Coronary artery (tissue), 2 donors: Measurements from ENCODE around the gene AFF3.

Experiments
- DNase-seq: peaks from one replicate; pipeline ENCODE4 v3.0.0-alpha.2; 2017; ENCODE audit warnings: low spot score
- H3K27ac ChIP-seq, 2 donors: fragments of 200-600 bp; sonication (generic); one replicate each; pipeline ENCODE4 v1.5.1; 2016 to 2019
- H3K4me3 ChIP-seq: fragments of 200-600 bp; sonication (generic); 2 replicates; pipeline ENCODE4 v1.5.1; 2016; ENCODE audit warnings: mild to moderate bottlenecking, moderate library complexity
- TF ChIP-seq, protein P1 (sequence below): fragments of 200-600 bp; sonication (generic); IDR thresholded peaks from one replicate; pipeline ENCODE4 v1.5.1; 2019; ENCODE audit warnings: antibody characterized with exemption

Gene AFF3

GRCh38 chr2:99851089-99851488, 291.3 kb downstream of the AFF3 start:
- no peak for DNase-seq
- Histone ChIP-seq H3K4me3 (no peak overlapping the region), H3K27ac (no peak overlapping the region)
- TF ChIP-seq, protein P1, sequence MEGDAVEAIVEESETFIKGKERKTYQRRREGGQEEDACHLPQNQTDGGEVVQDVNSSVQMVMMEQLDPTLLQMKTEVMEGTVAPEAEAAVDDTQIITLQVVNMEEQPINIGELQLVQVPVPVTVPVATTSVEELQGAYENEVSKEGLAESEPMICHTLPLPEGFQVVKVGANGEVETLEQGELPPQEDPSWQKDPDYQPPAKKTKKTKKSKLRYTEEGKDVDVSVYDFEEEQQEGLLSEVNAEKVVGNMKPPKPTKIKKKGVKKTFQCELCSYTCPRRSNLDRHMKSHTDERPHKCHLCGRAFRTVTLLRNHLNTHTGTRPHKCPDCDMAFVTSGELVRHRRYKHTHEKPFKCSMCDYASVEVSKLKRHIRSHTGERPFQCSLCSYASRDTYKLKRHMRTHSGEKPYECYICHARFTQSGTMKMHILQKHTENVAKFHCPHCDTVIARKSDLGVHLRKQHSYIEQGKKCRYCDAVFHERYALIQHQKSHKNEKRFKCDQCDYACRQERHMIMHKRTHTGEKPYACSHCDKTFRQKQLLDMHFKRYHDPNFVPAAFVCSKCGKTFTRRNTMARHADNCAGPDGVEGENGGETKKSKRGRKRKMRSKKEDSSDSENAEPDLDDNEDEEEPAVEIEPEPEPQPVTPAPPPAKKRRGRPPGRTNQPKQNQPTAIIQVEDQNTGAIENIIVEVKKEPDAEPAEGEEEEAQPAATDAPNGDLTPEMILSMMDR: no peak

DNA sequence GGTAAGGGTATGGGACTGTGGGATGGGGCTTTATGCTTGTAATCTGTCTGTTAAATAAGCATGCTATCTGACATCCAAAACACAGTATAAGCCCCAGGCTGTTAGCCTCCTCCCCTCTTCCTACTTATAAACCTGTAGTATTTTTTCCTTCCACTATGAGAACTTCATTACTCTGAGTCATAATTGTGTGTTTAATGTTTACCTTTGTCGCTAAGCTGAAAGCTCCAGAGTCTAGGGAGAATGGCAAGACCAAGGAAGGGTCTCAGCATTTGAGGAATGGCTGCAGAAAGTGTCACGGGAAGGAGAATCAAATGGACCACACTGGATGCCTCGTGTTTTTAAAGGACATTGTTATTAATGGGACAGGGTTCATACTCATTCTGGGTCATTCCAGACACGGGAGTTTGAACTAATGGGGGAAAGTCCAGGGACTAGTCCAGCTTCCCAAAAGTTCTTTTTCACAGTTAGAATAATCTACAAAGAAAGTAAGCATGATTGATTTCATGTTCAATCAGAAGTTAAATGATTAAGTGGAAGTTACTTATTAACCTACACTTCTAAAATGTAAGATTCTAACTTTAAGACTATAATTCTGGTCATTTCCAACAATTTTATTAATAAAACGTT, 292.2 kb downstream of the AFF3 start:
- no peak overlapping the region for H3K27ac ChIP-seq
- TF ChIP-seq, protein P1: no peak
- H3K4me3 ChIP-seq: no peak overlapping the region
- no peak for DNase-seq

GRCh38 chr2:99846462-99847107, 295.8 kb downstream of the AFF3 start:
- Histone ChIP-seq H3K4me3 (no peak overlapping the region), H3K27ac (no peak overlapping the region)
- TF ChIP-seq, protein P1: no peak
- DNase-seq: no peak

- DNase-seq: no peak
- TF ChIP-seq, protein P1: no peak
- Histone ChIP-seq H3K4me3 (no peak overlapping the region), H3K27ac (no peak overlapping the region)
Observed at GRCh38 chr2:99845296-99845695, 297.1 kb downstream of the AFF3 start.

- Histone ChIP-seq H3K4me3 (no peak overlapping the region), H3K27ac (no peak overlapping the region)
- no peak for DNase-seq
- TF ChIP-seq, protein P1: no peak
Observed at GRCh38 chr2:99842451-99842850, 299.9 kb downstream of the AFF3 start.

DNA sequence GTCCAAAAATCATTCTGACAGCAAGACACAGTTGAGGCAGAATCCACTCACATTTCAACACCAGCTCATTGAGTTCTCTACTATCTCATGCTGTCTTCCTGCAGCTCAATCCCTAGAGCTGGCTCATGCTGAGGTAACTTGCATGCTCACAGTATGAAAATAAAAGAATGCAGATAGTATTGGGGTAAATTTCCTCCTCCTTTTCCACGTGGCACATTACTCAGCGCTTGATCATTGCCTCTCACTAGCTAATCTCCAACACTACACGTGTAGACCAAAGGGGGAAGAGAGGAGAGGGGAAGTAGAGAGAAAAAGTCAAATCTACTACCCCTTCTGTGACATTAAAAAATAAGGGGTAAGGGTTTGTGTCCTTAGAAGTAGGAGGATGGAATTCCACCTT, 300.6 kb downstream of the AFF3 start:
- Histone ChIP-seq H3K4me3 (no peak overlapping the region), H3K27ac (no peak overlapping the region)
- no peak for DNase-seq
- TF ChIP-seq, protein P1: no peak

GRCh38 chr2:99840831-99841230, 301.6 kb downstream of the AFF3 start:
- DNase-seq: no peak
- TF ChIP-seq, protein P1: no peak
- Histone ChIP-seq H3K27ac (no peak overlapping the region), H3K4me3 (no peak overlapping the region)
